Dendritic cell treated with granulocyte-macrophage colony-stimulating factor and Interleukin-4, amounts not matched to agents 40 ng/mL and 50 ng/mL, for 4 days (primary cell): ENCODE data around the gene IGSF1.

Experiments used
- H3K27ac Mint-ChIP-seq: one replicate; pipeline ENCODE4 v1.8.0; 2022; ENCODE audit warnings: mild to moderate bottlenecking, mixed read lengths
- H3K27me3 Mint-ChIP-seq: one replicate; pipeline ENCODE4 v1.8.0; 2022; ENCODE audit warnings: mild to moderate bottlenecking, mixed read lengths
- H3K36me3 Mint-ChIP-seq: one replicate; pipeline ENCODE4 v1.8.0; 2022; ENCODE audit warnings: low read depth, mixed read lengths
- H3K4me1 Mint-ChIP-seq: one replicate; pipeline ENCODE4 v1.8.0; 2022; ENCODE audit warnings: low read depth, mixed read lengths
- H3K4me3 Mint-ChIP-seq: one replicate; pipeline ENCODE4 v1.8.0; 2022; ENCODE audit warnings: mild to moderate bottlenecking, moderate library complexity, mixed read lengths
- H3K9me3 Mint-ChIP-seq: one replicate; pipeline ENCODE4 v1.8.0; 2022; ENCODE audit warnings: mixed read lengths
- intact Hi-C: fragments of 100-400 bp; cut with micrococcal nuclease; formaldehyde crosslinking; loops from one replicate; pipeline ENCODE4 v1.15.0; 2022

Gene IGSF1

DNA sequence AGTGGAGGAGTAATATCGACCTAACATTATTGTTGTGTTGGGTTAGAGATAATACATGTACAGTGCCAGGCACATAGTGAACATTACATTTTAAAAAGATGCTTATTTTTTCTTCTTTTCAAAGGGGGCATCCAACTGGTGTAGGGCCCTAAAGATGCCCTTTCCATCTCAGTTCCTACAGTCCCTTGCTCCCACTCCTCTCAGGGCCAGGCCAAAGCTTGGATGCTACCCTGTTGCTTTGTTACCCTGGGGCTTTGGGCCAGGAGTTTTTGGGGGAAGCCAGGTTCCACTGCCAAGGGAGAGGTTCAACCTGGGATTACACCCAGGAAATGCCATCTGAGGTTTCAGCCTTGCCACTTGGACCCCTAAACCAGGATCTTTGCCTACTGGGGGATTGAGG is 918 bp downstream of the IGSF1 start:
- H3K4me3 Mint-ChIP-seq, result no peak overlapping the region
- H3K27me3 Mint-ChIP-seq, result peaks cover 21% of the 10 kb centered on the region
- no peaks in the 10 kb centered on the region for H3K9me3 Mint-ChIP-seq
- no peak overlapping the region for H3K27ac Mint-ChIP-seq
- no peaks in the 10 kb centered on the region for H3K36me3 Mint-ChIP-seq
- no peaks in the 10 kb centered on the region for H3K4me1 Mint-ChIP-seq
- intact Hi-C loops, result no loop called here

DNA sequence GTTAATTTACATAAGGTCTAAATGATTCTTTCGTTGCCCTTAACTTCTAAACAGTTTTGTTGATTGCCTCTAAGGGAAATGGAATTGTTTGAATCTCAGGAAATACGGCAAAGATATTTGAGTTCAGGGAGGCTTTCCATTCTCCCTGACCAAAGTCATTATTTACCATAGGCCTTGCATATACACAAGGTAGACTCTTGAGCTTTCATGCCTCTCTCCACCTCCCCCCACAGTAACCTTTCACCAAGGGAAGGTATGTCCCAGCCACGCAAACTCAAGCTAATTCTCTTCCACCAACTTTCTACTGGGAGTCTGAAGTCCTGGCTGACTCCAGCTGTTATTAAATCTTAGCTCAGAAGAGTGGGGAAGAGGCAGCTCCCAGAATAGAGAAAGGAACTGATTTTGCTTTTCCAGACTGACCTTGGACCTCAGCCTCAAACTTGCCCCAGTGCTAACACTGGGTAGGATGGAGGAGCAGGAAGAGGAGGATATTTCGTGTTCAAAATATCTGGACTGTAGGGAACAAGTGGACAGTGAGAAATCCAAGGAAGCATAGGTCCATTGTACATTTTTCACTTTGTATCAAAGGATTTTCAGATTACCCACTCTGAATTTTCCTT is 1.4 kb downstream of the IGSF1 start:
- Mint-ChIP-seq H3K27ac (no peak overlapping the region), H3K4me3 (no peak overlapping the region), H3K36me3 (no peaks in the 10 kb centered on the region), H3K27me3 (peaks cover 21% of the 10 kb centered on the region), H3K9me3 (no peaks in the 10 kb centered on the region), H3K4me1 (no peaks in the 10 kb centered on the region)
- intact Hi-C loops, result no loop called here

DNA sequence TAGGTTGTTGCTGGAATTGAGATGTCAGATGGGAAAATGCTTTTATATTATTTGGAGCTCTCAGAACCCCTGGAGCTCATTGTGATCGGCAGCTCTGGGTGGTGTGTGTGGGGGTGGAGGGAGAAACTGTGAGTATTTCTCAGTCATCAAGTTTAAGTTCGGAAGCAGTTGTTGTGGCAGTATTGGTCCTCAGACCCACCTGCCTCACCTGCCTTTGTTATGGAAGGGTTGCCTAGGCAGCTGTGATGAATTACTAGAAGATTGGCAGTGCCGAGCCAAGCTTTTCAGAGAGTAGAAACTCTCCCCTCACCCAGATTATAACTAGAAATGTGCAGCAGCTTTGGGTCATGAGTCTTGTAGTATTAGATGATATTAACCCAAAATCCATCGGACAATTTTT is 9.5 kb downstream of the IGSF1 start:
- Mint-ChIP-seq H3K27me3 (peaks cover 4% of the 10 kb centered on the region), H3K4me1 (no peaks in the 10 kb centered on the region)
- intact Hi-C loops, result no loop called here

DNA sequence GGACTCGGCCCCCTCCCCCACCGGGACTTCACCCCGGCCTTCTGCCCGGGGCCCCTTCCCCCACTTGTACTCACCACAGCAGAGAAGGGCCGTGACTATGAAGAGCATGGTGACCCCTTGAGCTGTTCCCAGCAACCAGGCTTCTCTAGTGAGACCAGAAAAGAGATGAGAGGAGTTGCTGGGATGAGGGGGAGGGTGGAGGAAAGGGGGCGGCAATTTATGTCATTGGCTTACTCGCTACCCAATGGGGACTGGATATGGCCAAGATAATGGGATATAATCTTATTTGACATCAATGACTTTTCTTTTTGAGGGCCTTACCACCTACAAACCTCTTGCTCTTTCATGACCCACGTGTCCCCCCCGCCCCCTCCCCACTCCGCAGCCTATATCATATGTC is 9.9 kb downstream of the IGSF1 start:
- intact Hi-C loops, result no loop called here
- Mint-ChIP-seq H3K36me3 (no peaks in the 10 kb centered on the region), H3K4me3 (no peak overlapping the region), H3K9me3 (no peaks in the 10 kb centered on the region), H3K27ac (no peak overlapping the region), H3K27me3 (peaks cover 4% of the 10 kb centered on the region), H3K4me1 (no peaks in the 10 kb centered on the region)

More for the DNA sequence above, 9.5 kb downstream of the IGSF1 start:
- no peaks in the 10 kb centered on the region for H3K9me3 Mint-ChIP-seq
- H3K4me3 Mint-ChIP-seq, result no peak overlapping the region
- no peak overlapping the region for H3K27ac Mint-ChIP-seq
- no peaks in the 10 kb centered on the region for H3K36me3 Mint-ChIP-seq

DNA sequence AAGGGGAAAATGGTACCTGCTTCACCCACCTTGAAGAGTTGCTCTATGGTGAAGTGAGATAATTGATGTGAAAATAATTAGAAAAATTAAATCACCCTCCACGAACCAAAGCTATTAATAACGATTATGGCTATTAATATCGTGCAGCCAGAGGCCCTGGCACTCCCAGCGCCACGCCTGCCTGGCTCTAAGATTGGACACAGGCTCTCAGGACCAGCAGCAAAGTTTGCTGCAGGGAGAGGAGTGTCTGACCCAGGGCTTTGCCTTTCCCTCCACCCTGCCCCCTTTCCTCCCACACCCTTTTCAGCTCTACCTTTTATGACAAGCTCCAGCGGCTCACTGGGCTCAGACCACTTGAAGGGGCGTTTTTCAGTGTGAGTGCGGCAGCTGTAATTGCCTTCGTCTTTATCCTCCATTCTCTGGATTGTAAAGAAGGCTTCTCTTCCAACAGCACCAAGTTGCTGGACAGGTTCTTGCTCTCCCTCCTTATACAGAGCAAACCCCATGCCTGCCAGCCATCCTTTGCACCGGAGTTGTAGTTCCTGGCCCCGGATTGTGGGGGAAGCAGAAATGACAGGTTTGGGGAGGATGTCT is 11.5 kb downstream of the IGSF1 start:
- intact Hi-C loops, result no loop called here
- no peak overlapping the region for H3K4me3 Mint-ChIP-seq
- no peaks in the 10 kb centered on the region for H3K4me1 Mint-ChIP-seq
- no peaks in the 10 kb centered on the region for H3K36me3 Mint-ChIP-seq
- H3K27me3 Mint-ChIP-seq, result peaks cover 4% of the 10 kb centered on the region
- no peak overlapping the region for H3K27ac Mint-ChIP-seq
- H3K9me3 Mint-ChIP-seq, result no peaks in the 10 kb centered on the region

DNA sequence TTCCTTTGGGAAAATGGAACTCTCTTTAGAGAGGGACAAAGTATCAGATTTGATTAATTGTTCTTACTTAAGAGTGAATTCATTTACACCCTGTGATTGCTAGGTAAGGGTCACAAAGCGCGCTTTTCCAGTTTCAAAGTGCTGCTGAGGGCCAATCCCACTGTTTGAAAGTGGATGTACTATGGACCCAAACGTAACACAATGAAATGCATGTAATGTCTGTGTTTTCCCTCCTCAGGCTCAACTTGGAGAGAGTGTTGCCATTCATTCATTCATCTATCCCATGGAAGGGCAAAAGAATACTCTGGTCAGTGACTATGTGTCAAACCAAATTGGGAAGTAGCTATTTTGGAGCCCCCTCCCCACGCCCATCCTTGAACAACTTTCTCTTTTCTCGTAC is 16.1 kb downstream of the IGSF1 start:
- no peaks in the 10 kb centered on the region for H3K9me3 Mint-ChIP-seq
- no peaks in the 10 kb centered on the region for H3K27me3 Mint-ChIP-seq
- no peaks in the 10 kb centered on the region for H3K4me1 Mint-ChIP-seq
- intact Hi-C loops, result no loop called here
- H3K36me3 Mint-ChIP-seq, result no peaks in the 10 kb centered on the region
- no peak overlapping the region for H3K27ac Mint-ChIP-seq
- no peak overlapping the region for H3K4me3 Mint-ChIP-seq

DNA sequence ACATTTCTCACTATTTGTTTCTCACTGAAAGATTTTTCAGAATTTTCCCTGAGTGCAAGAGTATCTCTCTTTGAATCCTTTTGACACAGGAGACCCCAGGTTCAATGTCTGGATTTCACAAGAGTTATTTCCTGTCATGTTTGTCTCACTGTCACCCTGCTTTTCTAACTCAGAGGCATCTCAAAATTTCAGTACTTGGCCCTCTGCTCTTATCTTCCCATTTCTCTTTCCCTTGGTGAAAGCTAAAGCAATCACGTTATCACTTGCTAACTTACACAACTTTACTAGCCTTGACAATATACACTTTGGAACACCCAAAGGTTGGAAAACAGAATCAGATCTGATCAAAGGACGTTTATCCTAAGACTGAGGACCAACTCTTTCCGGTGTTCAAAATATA is 17.3 kb downstream of the IGSF1 start:
- intact Hi-C loops, result no loop called here
- H3K9me3 Mint-ChIP-seq, result no peaks in the 10 kb centered on the region
- no peaks in the 10 kb centered on the region for H3K27me3 Mint-ChIP-seq
- no peak overlapping the region for H3K27ac Mint-ChIP-seq
- no peaks in the 10 kb centered on the region for H3K36me3 Mint-ChIP-seq
- no peaks in the 10 kb centered on the region for H3K4me1 Mint-ChIP-seq
- no peak overlapping the region for H3K4me3 Mint-ChIP-seq

DNA sequence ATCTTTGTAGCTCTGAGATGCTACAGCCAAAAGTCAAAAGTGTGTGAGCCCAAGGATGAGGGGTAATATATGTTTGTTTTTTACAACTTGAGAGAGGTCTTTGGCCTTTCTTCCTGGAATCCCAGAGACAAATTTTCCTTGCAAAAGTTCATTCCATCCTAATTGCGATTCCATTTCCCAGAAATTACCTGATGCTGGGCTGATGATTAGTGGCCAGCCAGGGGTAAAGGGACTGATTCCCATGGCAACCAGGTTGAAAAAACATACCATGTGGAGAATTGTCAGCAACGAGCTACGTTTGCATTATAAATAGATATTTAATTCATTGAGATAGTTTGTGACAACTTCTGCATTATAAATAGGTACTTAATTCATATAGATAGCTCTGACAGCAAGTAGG is 17.8 kb downstream of the IGSF1 start:
- Mint-ChIP-seq H3K27ac (no peak overlapping the region), H3K36me3 (no peaks in the 10 kb centered on the region), H3K4me3 (no peak overlapping the region), H3K4me1 (no peaks in the 10 kb centered on the region), H3K9me3 (no peaks in the 10 kb centered on the region), H3K27me3 (no peaks in the 10 kb centered on the region)
- intact Hi-C loops, result no loop called here

DNA sequence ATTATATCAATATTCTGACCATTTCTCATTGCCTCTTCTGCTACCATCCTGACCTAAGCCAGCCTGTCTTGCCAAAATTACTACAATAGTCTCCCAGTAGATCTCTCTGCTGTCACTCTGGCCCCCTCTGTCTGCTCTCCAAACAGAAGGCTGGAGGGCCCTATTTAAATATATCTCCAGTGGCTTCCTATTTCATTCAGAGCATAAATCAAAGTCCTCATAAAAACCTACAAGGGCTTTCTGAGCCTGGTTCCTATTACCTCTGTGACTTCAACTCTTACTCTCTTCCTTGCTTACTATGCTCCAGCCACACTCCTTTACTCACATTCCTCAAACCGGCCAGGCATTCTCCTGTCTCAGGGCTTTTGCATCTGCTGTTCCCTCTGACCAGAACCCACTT is 19.0 kb downstream of the IGSF1 start:
- Mint-ChIP-seq H3K36me3 (no peaks in the 10 kb centered on the region), H3K4me1 (no peaks in the 10 kb centered on the region), H3K9me3 (no peaks in the 10 kb centered on the region), H3K4me3 (no peak overlapping the region), H3K27me3 (no peaks in the 10 kb centered on the region), H3K27ac (no peak overlapping the region)
- intact Hi-C loops, result no loop called here

DNA sequence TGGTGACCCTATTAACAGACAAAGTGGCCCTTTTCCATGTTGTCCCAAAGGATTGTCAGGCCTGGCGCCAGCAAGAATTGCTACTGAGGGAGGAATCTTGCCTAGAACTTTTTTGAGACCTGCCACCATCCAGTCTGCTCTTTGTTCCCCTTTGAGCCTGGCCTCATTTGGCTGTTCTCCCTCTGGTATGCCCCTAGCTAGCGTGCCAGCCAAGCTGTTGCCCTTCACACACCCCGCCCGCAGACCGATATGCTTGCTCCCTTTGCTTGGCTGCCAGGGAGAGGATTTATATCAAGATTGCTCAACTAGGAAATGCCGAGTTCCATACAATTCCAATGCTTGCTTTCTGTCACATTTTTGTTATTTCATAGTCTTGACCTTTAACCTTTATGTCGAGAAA is 24.4 kb downstream of the IGSF1 start:
- intact Hi-C loops, result no loop called here
- Mint-ChIP-seq H3K27ac (no peak overlapping the region), H3K9me3 (no peaks in the 10 kb centered on the region), H3K36me3 (no peaks in the 10 kb centered on the region), H3K27me3 (peaks cover 1% of the 10 kb centered on the region), H3K4me3 (no peak overlapping the region), H3K4me1 (no peaks in the 10 kb centered on the region)

DNA sequence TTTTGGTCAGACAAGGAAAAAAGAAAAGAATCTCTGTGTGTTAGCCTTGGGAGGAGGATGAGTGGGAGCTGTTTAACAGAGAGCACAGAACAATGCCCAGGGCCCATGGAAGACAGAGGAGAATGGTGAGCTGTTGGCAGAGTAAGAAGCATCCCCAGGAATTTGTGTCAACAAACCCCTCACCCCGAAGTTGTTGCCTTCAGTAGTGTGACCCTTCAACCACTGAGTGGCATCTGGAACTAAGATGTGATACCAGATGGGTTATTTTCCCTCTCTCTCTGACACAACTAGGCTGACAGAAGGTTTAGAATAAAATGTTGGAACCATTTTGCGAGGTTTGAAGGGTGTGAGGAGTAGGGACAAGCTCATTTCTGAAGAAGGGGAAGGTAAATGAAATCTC is 25.1 kb downstream of the IGSF1 start:
- intact Hi-C loops, result no loop called here
- Mint-ChIP-seq H3K27ac (no peak overlapping the region), H3K27me3 (peaks cover 1% of the 10 kb centered on the region), H3K4me3 (no peak overlapping the region), H3K9me3 (no peaks in the 10 kb centered on the region), H3K36me3 (no peaks in the 10 kb centered on the region), H3K4me1 (no peaks in the 10 kb centered on the region)

DNA sequence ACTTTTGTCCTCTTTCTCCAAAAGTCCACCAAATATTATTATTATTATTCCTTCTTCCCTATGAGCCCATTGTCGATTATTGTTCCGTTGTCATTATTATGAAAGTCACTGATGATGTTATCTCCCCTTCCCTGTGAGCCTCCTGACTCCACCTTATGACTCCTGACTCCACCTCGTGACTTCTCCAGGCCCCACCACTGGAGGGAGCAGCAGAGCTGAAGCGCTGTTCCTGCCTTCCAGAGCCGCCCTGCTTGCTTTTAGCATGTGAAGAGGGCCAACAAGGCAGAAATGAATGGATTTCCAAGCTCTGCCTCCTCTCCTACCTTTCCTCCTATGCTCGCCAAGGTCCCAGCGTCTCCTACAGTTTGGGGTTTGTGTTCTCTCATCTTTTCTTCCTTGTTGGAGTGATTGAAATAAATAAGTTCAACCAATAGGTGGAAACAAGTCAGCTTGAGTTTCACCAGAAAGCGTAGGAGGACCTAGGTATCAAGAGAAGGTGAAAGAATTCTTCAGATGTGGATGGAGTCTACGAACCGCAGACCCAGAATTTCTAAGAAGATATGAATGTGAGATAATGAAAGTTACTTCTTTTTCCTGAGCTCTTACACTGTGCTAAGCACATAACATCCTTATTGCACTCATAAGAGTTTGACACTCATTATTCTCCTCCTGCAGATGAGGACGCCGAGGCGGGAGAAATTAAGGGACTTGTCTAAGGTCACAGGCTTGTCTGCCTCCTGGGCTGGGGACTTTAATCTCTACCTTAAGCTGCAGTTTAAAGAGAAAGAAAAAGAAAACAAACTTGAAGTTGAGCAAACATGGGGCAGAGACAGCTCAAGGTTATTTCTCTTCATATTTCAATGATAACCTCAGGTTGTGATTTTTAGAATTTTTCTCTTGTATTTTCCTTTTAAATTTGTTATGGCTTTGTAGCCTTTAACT is 26.1 kb downstream of the IGSF1 start:
- Mint-ChIP-seq H3K27me3 (peaks cover 1% of the 10 kb centered on the region), H3K4me1 (no peaks in the 10 kb centered on the region), H3K4me3 (no peak overlapping the region), H3K36me3 (no peaks in the 10 kb centered on the region), H3K9me3 (no peaks in the 10 kb centered on the region), H3K27ac (no peak overlapping the region)
- intact Hi-C loops, result no loop called here

DNA sequence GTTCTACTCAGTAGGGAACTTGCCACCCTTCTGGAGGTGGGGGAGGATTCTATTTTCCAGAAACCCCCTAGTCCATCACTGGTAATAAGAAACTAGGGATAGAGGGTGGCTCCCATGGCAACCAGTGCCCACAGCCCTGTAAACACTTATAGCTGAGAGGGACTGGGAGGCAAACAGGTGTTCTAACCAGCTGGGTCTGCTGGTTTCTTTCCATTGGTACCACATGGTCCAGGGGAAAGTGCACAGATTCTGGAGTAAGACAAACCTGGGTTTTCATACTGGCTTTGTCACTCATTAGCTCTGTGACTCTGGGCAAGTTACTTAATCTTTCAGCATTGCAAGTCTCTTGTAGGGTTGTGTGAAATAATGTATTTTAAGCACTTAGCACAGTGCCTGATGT is 26.9 kb downstream of the IGSF1 start:
- peaks cover 1% of the 10 kb centered on the region for H3K27me3 Mint-ChIP-seq
- H3K27ac Mint-ChIP-seq, result no peak overlapping the region
- H3K36me3 Mint-ChIP-seq, result no peaks in the 10 kb centered on the region
- no peaks in the 10 kb centered on the region for H3K4me1 Mint-ChIP-seq
- H3K9me3 Mint-ChIP-seq, result no peaks in the 10 kb centered on the region
- H3K4me3 Mint-ChIP-seq, result no peak overlapping the region
- intact Hi-C loops, result no loop called here

DNA sequence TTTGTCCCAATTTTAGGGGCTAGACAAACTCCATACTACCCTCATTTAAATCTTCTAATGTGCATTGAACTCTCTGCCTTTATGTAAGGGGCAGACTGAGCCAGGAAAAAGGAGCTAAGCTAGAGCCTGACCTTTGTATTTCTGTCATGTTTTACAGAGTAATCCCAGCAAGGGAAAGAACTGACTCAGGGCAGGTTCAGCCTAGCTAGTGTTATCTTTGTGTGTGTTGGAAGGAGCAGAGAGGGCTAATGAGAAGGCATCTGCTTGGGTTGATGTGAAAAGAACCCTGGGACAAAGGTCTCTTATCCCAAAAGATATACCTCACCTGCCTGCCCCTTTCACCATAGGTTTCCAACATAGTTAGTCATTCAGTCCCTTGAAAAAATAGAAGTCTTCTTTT is 31.7 kb downstream of the IGSF1 start:
- Mint-ChIP-seq H3K9me3 (no peaks in the 10 kb centered on the region), H3K27ac (no peak overlapping the region), H3K4me3 (no peak overlapping the region), H3K36me3 (no peaks in the 10 kb centered on the region), H3K4me1 (no peaks in the 10 kb centered on the region), H3K27me3 (no peaks in the 10 kb centered on the region)
- intact Hi-C loops, result no loop called here
